Left lung (tissue), 10 donors: ENCODE data around the gene GAS2L2. TPM values are rescaled to one million over a fixed set of nuclear protein-coding genes. Genes with fewer than 3 reads are reported as not detected.

Source experiments
- ATAC-seq: fragments of 200-7000 bp; cut with Tn5 transposase; one replicate; pipeline ENCODE4 v1.9.1; 2020; ENCODE audit warnings: moderate library complexity
- DNase-seq, 4 donors: peaks; one replicate each; pipeline ENCODE4 v3.0.0-alpha.2; 2013 to 2020
- H3K27ac ChIP-seq, 2 donors: fragments of 200-600 bp; sonication (generic) in 1 of 2; one replicate each; pipeline versions ENCODE4 v1.5.0 to v1.8.0; 2020 to 2021
- H3K27me3 ChIP-seq, 2 donors: fragments of 200-600 bp; sonication (generic) in 1 of 2; one replicate each; pipeline versions ENCODE4 v1.5.0 to v1.8.0; 2020 to 2021
- H3K36me3 ChIP-seq, 2 donors: fragments of 200-600 bp; sonication (generic) in 1 of 2; one replicate each; pipeline versions ENCODE4 v1.5.0 to v1.8.0; 2020 to 2021
- H3K4me1 ChIP-seq, 2 donors: fragments of 200-600 bp; one replicate each; pipeline ENCODE4 v1.8.0; 2021
- H3K4me3 ChIP-seq, 2 donors: fragments of 200-600 bp; sonication (generic) in 1 of 2; one replicate each; pipeline versions ENCODE4 v1.5.0 to v1.8.0; 2020 to 2021; ENCODE audit warnings: mild to moderate bottlenecking in 1 of 2
- H3K9me3 ChIP-seq, 2 donors: fragments of 200-600 bp; sonication (generic) in 1 of 2; one replicate each; pipeline versions ENCODE4 v1.5.0 to v1.8.0; 2020 to 2021
- CTCF ChIP-seq, 2 donors: fragments of 200-600 bp; sonication (generic) in 1 of 2; IDR thresholded peaks; one replicate each; pipeline versions ENCODE4 v1.5.0 to v1.8.0; 2021; ENCODE audit warnings: antibody characterized with exemption in 2 of 2
- intact Hi-C, 2 donors: fragments of 100-400 bp; cut with DNase I; formaldehyde crosslinking; loops; one replicate each; pipeline versions ENCODE4 v1.11.2 to v1.14.2; 2022
- polyA plus RNA-seq, 6 donors: library from polyadenylated mRNA; unstranded; fragments of 120-200 nt; gene quantifications; one replicate each; pipeline ENCODE4 v1.2.1, GENCODE V29; 2013; ENCODE audit not compliant: insufficient read length in 6 of 6
- total RNA-seq, 2 donors: library from RNA; stranded (reverse); fragmentation: NEBNext Ultra II Directional; extraction: Animal tissue kit (Norgen Biotek cat#: 25700); gene quantifications; one replicate each; pipeline ENCODE4 v1.2.1, GENCODE V29; 2021
- donor health status: DM: no; HTN: yes; CAD: no.
- donor health status: DM: no; HTN: no; CAD: no.

Gene GAS2L2
- total and polyA plus RNA-seq, 8 donors, result 0.15 to 1.8 (median 1.1) TPM

GRCh38 chr17:35736236-35736635 lies 16.8 kb downstream of the GAS2L2 start:
- Histone ChIP-seq H3K9me3 (no peaks in the 10 kb centered on the region), H3K4me3 (no peak overlapping the region), H3K27ac (no peak overlapping the region), H3K4me1 (peaks cover 6 to 7% of the 10 kb centered on the region in 2 donors), H3K27me3 (peaks cover 11 to 31% of the 10 kb centered on the region in 2 donors), H3K36me3 (no peaks in the 10 kb centered on the region)
- intact Hi-C loops, result no loop called here
- no peak for ATAC-seq
- no peak for DNase-seq
- no peak for TF ChIP-seq CTCF (IDR thresholded peaks at IDR 0.05)

- TF ChIP-seq CTCF (IDR thresholded peaks at IDR 0.05), result no peak
- Histone ChIP-seq H3K27ac (no peak overlapping the region), H3K4me3 (no peak overlapping the region), H3K4me1 (peaks cover 3 to 9% of the 10 kb centered on the region in 2 donors), H3K36me3 (no peaks in the 10 kb centered on the region), H3K27me3 (peaks cover under 1 to 26% of the 10 kb centered on the region in 2 donors), H3K9me3 (no peaks in the 10 kb centered on the region)
- DNase-seq (no peak), ATAC-seq (no peak)
- intact Hi-C loops, result no loop called here
These were observed 17.8 kb downstream of the GAS2L2 start for GRCh38 chr17:35735036-35735805.

- no peak overlapping the region for H3K4me3 ChIP-seq
- no peak for DNase-seq
- H3K4me1 ChIP-seq, result peaks cover 3 to 9% of the 10 kb centered on the region in 2 donors
- no peaks in the 10 kb centered on the region for H3K36me3 ChIP-seq
- H3K27me3 ChIP-seq, result peaks cover 0 to 21% of the 10 kb centered on the region in 2 donors
- ATAC-seq, result no peak
- H3K27ac ChIP-seq, result no peak overlapping the region
- no peaks in the 10 kb centered on the region for H3K9me3 ChIP-seq
- TF ChIP-seq CTCF (IDR thresholded peaks at IDR 0.05), result no peak
- intact Hi-C loops, result no loop called here
These were observed 18.6 kb downstream of the GAS2L2 start for GRCh38 chr17:35734396-35734795.

- Histone ChIP-seq H3K27ac (no peak overlapping the region), H3K4me1 (peaks cover 3 to 9% of the 10 kb centered on the region in 2 donors), H3K9me3 (no peaks in the 10 kb centered on the region), H3K4me3 (no peak overlapping the region), H3K36me3 (peaks cover 0 to 6% of the 10 kb centered on the region in 2 donors), H3K27me3 (peaks cover 0 to 21% of the 10 kb centered on the region in 2 donors)
- DNase-seq (no peak), ATAC-seq (no peak)
- TF ChIP-seq CTCF (IDR thresholded peaks at IDR 0.05), result no peak
- intact Hi-C loops, result no loop called here
These were observed 19.7 kb downstream of the GAS2L2 start for GRCh38 chr17:35733366-35733765.

- Histone ChIP-seq H3K4me1 (peaks cover 3 to 9% of the 10 kb centered on the region in 2 donors), H3K4me3 (no peak overlapping the region), H3K27ac (no peak overlapping the region), H3K36me3 (peaks cover 0 to 12% of the 10 kb centered on the region in 2 donors), H3K27me3 (peaks cover 0 to 21% of the 10 kb centered on the region in 2 donors), H3K9me3 (no peaks in the 10 kb centered on the region)
- no peak for TF ChIP-seq CTCF (IDR thresholded peaks at IDR 0.05)
- intact Hi-C loops, result no loop called here
- DNase-seq, result no peak
- no peak for ATAC-seq
These were observed 20.3 kb downstream of the GAS2L2 start for GRCh38 chr17:35732806-35733136.
